Endothelial cell of umbilical vein (primary cell): ENCODE results near the gene CEP20. TPM values are rescaled to one million over a fixed set of nuclear protein-coding genes. Genes with fewer than 3 reads are reported as not detected.

Experiments used
- BruUV-seq: library from RNA; stranded (reverse); fragments of 400-500 nt; replicated peaks from 2 replicates; lab custom pipeline; 2021; lab: Mats Ljungman, UMichigan
- CTCF ChIA-PET: fragments of 300-600, 350-600 bp; sonication (Branson Sonifier 250); formaldehyde crosslinking; loops from one replicate; lab custom pipeline; 2021; ENCODE audit warnings: antibody characterized with exemption, inconsistent platforms; lab: Charles Lee
- POLR2A ChIA-PET: fragments of 300-600, 350-600 bp; sonication (Branson Sonifier 250); formaldehyde crosslinking; loops from one replicate; lab custom pipeline; 2021; ENCODE audit warnings: antibody characterized with exemption, inconsistent platforms; lab: Charles Lee
- DNase-seq: peaks from one replicate; pipeline ENCODE4 v3.0.0-alpha.2; 2011; ENCODE audit warnings: low read depth, low spot score
- FAIRE-seq: peaks from 2 replicates; lab custom pipeline; 2011; peaks lifted over from hg19 to GRCh38; lab: Jason Lieb, UNC
- H2AFZ ChIP-seq: 2 replicates; pipeline ENCODE4 v1.6.0; 2012; ENCODE audit warnings: low read depth, low read length, control low read depth, inconsistent platforms
- H3K27ac ChIP-seq: 2 replicates; pipeline ENCODE4 v1.5.1; 2011; ENCODE audit warnings: low read depth, mild to moderate bottlenecking, control low read depth, low read length, moderate library complexity; ENCODE audit not compliant: insufficient read depth
- H3K27me3 ChIP-seq, 2 experiments: 2 replicates each; pipeline versions ENCODE4 v1.6.0 to v1.6.1; 2011; ENCODE audit warnings: low read length in 2 of 2, mixed read lengths in 1 of 2; ENCODE audit not compliant: control insufficient read depth in 2 of 2, insufficient read depth in 2 of 2
- H3K36me3 ChIP-seq, 2 experiments: 2 replicates in 1 of 2; 3 replicates in 1 of 2; pipeline ENCODE4 v1.5.1; 2011; ENCODE audit warnings: low read length in 2 of 2, mild to moderate bottlenecking in 1 of 2, moderate library complexity in 1 of 2; ENCODE audit not compliant: control insufficient read depth in 2 of 2, insufficient read depth in 2 of 2; ENCODE audit errors: extremely low read depth in 1 of 2
- H3K4me1 ChIP-seq: 3 replicates; pipeline ENCODE4 v1.5.1; 2011; ENCODE audit warnings: mild to moderate bottlenecking, low read length; ENCODE audit not compliant: control insufficient read depth, insufficient read depth; ENCODE audit errors: extremely low read depth
- H3K4me2 ChIP-seq: 2 replicates; pipeline ENCODE4 v1.6.1; 2011; ENCODE audit warnings: low read length, control low read depth, mixed read lengths; ENCODE audit not compliant: insufficient read depth
- H3K4me3 ChIP-seq, 3 experiments: fragments of 200-600 bp in 1 of 3; sonication (generic), shearing (Covaris generic) in 1 of 3; replicated peaks in 1 of 3; 2 replicates each; pipeline ENCODE4 v1.5.1; 2011 to 2016; ENCODE audit warnings: control low read depth in 3 of 3, low read length in 3 of 3, mild to moderate bottlenecking in 2 of 3, inconsistent platforms in 1 of 3, low read depth in 1 of 3, moderate library complexity in 1 of 3; ENCODE audit not compliant: insufficient read depth in 1 of 3
- H3K79me2 ChIP-seq: 2 replicates; pipeline ENCODE4 v1.6.0; 2012; ENCODE audit warnings: low read length, inconsistent platforms; ENCODE audit not compliant: control insufficient read depth, insufficient read depth
- H3K9ac ChIP-seq: replicated peaks from 2 replicates; pipeline ENCODE3; 2011; ENCODE audit warnings: low read length, control low read depth; ENCODE audit not compliant: insufficient read depth; ENCODE audit errors: extremely low read depth
- H3K9me1 ChIP-seq: replicated peaks from 3 replicates; pipeline ENCODE4 v1.6.0; 2011; ENCODE audit warnings: mild to moderate bottlenecking, low read length; ENCODE audit not compliant: control insufficient read depth, insufficient read depth; ENCODE audit errors: extremely low read depth
- H3K9me3 ChIP-seq: replicated peaks from 2 replicates; pipeline ENCODE4 v1.5.1; 2012; ENCODE audit warnings: low read length, inconsistent platforms; ENCODE audit not compliant: control insufficient read depth, insufficient read depth
- H4K20me1 ChIP-seq: replicated peaks from 2 replicates; pipeline ENCODE3; 2011; ENCODE audit warnings: mild to moderate bottlenecking, low read length; ENCODE audit not compliant: control insufficient read depth, insufficient read depth; ENCODE audit errors: extremely low read depth
- EZH2 ChIP-seq: IDR thresholded peaks from 2 replicates; pipeline ENCODE4 v1.6.1; 2012; ENCODE audit warnings: borderline replicate concordance, low read depth, mild to moderate bottlenecking, moderate library complexity, low read length, inconsistent platforms; ENCODE audit not compliant: severe bottlenecking
- FOS ChIP-seq: IDR thresholded peaks from 2 replicates; pipeline ENCODE4 v1.6.1; 2011; ENCODE audit warnings: mild to moderate bottlenecking, low read length, moderate library complexity, borderline replicate concordance; ENCODE audit not compliant: insufficient read depth
- GATA2 ChIP-seq: IDR thresholded peaks from 2 replicates; pipeline ENCODE4 v1.7.0; 2011; ENCODE audit warnings: low read depth, mild to moderate bottlenecking, moderate library complexity, mixed read lengths, low read length; ENCODE audit not compliant: insufficient read length, insufficient read depth
- JUN ChIP-seq: IDR thresholded peaks from 2 replicates; pipeline ENCODE4 v1.6.1; 2011; ENCODE audit warnings: borderline replicate concordance, low read depth; ENCODE audit not compliant: insufficient read length, insufficient read depth
- POLR2A ChIP-seq: IDR thresholded peaks from 2 replicates; pipeline ENCODE4 v1.6.1; 2012; ENCODE audit warnings: low read depth, mild to moderate bottlenecking, control low read depth, low read length
- POLR2AphosphoS5 ChIP-seq: IDR thresholded peaks from 2 replicates; pipeline ENCODE4 v1.6.1; 2012; ENCODE audit warnings: low read depth, mild to moderate bottlenecking, control low read depth, low read length, moderate library complexity; ENCODE audit not compliant: insufficient read depth
- dilution Hi-C: fragments of 300-500 bp; cut with MboI; formaldehyde crosslinking; loops from one replicate; pipeline ENCODE4 v1.15.0; 2019; ENCODE audit warnings: low sequenced_read_pairs; ENCODE audit not compliant: extremely low pct_ligation_motif_present
- intact Hi-C: fragments of 100-400 bp; cut with micrococcal nuclease; formaldehyde crosslinking; loops from one replicate; pipeline ENCODE4 v1.10.0; 2022
- polyA plus RNA-seq, 4 experiments: library from polyadenylated mRNA; depleted of rRNA in 3 of 4; stranded (reverse) in 3 of 4; unstranded in 1 of 4; fragments of >200 nt; gene quantifications; 2 replicates each; pipeline versions ENCODE4 v1.2.1 to v1.2.3, GENCODE V29; 2011 to 2012; ENCODE audit warnings: missing spikeins in 1 of 4
- total RNA-seq: library from RNA; stranded (reverse); gene quantifications from 2 replicates; pipeline ENCODE4 v1.2.3, GENCODE V29; 2021
- TF ChIP-seq, protein P1 (sequence below): IDR thresholded peaks from 2 replicates; pipeline ENCODE4 v1.6.1; 2011; ENCODE audit not compliant: insufficient read depth, insufficient read length

The CEP20 gene
- total and polyA plus RNA-seq, 2 donors (not counting 3 experiments of a cell fraction or from before 2014, with no cell fraction given): 9.5 to 28.0 TPM

DNA sequence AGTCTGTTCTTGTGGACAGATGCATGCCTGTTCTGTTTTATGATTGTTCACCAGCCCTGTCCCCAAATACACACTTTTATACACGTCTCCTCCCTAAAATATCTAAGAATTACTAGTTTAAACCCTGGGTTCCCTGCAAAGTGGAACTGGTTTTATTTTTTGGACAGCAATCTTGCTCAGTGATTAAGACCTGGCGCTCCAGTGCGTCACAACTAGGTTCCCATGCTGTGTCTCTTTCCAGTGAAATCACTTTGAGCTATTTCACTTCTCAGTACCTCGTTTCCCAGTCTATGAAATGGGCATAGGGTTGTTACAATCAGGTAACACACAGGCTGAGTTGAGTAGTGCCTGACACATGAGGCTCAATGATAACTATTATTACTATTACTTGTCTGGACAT lies 1.1 kb downstream of the CEP20 start:
- H3K27me3 ChIP-seq: no peaks in the 10 kb centered on the region
- ChIA-PET CTCF (interaction anchor here (1.2 to 3.5 kb wide), 7 partner anchors 14 to 240 kb away, joined by 3 to 43 read pairs (median 4); no protein-coding TSS in a partner anchor), POLR2A (interaction anchor here (0.7 kb wide), 1 partner anchor 51 kb away, joined by 4 read pairs; no protein-coding TSS in a partner anchor)
- intact Hi-C loops (no loop called here), dilution Hi-C loops (no loop called here)
- DNase-seq: no peak
- peaks cover 33% of the 10 kb centered on the region for H3K79me2 ChIP-seq
- BruUV-seq: no TSS peak
- peak overlapping the region in 1 of 3 experiments; percentile 94 for H3K4me3 ChIP-seq
- H2AFZ ChIP-seq: no peak overlapping the region
- H3K9ac ChIP-seq: peak overlapping the region; percentile 94
- TF ChIP-seq, protein P1, sequence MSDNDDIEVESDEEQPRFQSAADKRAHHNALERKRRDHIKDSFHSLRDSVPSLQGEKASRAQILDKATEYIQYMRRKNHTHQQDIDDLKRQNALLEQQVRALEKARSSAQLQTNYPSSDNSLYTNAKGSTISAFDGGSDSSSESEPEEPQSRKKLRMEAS: no peak
- no peak for TF ChIP-seq JUN
- H3K9me1 ChIP-seq: no peaks in the 10 kb centered on the region
- no peak for FAIRE-seq
- peaks cover 15% of the 10 kb centered on the region for H3K4me1 ChIP-seq
- H3K4me2 ChIP-seq: peak overlapping the region; percentile 82
- H3K36me3 ChIP-seq: peaks cover 0 to 2% of the 10 kb centered on the region in 2 experiments
- H3K27ac ChIP-seq: no peak overlapping the region
- H3K9me3 ChIP-seq: no peaks in the 10 kb centered on the region
- no peaks in the 10 kb centered on the region for H4K20me1 ChIP-seq

DNA sequence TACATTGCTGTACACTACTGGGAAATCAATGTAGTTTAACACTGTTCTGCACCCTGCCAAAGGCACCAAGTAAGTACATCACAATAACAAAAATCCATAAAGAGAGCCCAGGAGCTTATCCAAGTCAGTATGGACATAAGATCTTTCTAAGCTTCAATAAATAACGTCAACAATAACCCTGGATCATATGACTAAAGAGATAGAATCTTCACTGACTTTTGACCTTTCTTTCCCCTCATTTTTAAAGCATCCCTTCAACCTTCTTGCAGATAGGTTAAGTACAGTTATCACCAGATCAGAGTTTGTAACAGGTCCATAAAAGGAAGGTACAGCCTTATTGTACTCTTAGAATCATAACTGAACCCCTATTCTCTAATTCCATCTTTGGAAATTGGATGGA lies 2.3 kb downstream of the CEP20 start:
- dilution Hi-C loops: no loop called here
- Histone ChIP-seq H3K36me3 (peaks cover 0 to 2% of the 10 kb centered on the region in 2 experiments), H3K4me2 (no peak overlapping the region), H3K9ac (no peak overlapping the region), H2AFZ (no peak overlapping the region), H3K27ac (no peak overlapping the region), H3K4me1 (peaks cover 15% of the 10 kb centered on the region), H4K20me1 (no peaks in the 10 kb centered on the region), H3K9me1 (no peaks in the 10 kb centered on the region), H3K79me2 (peaks cover 33% of the 10 kb centered on the region), H3K9me3 (no peaks in the 10 kb centered on the region), H3K4me3 (no peak overlapping the region), H3K27me3 (no peaks in the 10 kb centered on the region)
- TF ChIP-seq FOS: no peak
- no peak for TF ChIP-seq POLR2AphosphoS5
- TF ChIP-seq, protein P1: no peak
- TF ChIP-seq JUN: no peak
- TF ChIP-seq POLR2A: no peak
- TF ChIP-seq EZH2: no peak
- no peak for TF ChIP-seq GATA2
- DNase-seq: no peak
- no TSS peak for BruUV-seq
- POLR2A ChIA-PET: no interaction called here
- FAIRE-seq: no peak
- intact Hi-C loops: no loop called here
- CTCF ChIA-PET: interaction anchor here (1.4 to 3.5 kb wide), 2 partner anchors 12 to 55 kb away, joined by 3 to 43 read pairs; no protein-coding TSS in a partner anchor
